Skeletal muscle satellite cell (primary cell): Measurements from ENCODE around the gene RWDD4. TPM values are rescaled to one million over a fixed set of nuclear protein-coding genes. Genes with fewer than 3 reads are reported as not detected.

Experiments
- H3K27me3 ChIP-seq: 2 replicates; pipeline ENCODE4 v1.7.0; 2013; ENCODE audit warnings: low read length; ENCODE audit not compliant: control insufficient read depth, insufficient read depth
- H3K36me3 ChIP-seq: 2 replicates; pipeline ENCODE4 v1.7.0; 2013; ENCODE audit warnings: mild to moderate bottlenecking, control low read depth, low read length; ENCODE audit not compliant: insufficient read depth
- H3K4me1 ChIP-seq: 2 replicates; pipeline ENCODE4 v1.7.0; 2013; ENCODE audit warnings: low read length; ENCODE audit not compliant: control insufficient read depth, insufficient read depth
- H3K4me2 ChIP-seq: 2 replicates; pipeline ENCODE4 v1.7.0; 2013; ENCODE audit warnings: mild to moderate bottlenecking, low read length
- H3K4me3 ChIP-seq: 2 replicates; pipeline ENCODE4 v1.7.0; 2013; ENCODE audit warnings: low read length
- H3K9ac ChIP-seq: 2 replicates; pipeline ENCODE4 v1.7.0; 2013; ENCODE audit warnings: mild to moderate bottlenecking, low read depth, low read length, moderate library complexity
- H3K9me3 ChIP-seq: replicated peaks from 2 replicates; pipeline ENCODE4 v1.7.0; 2013; ENCODE audit warnings: mild to moderate bottlenecking, control low read depth, low read length
- small RNA-seq: library from RNA; depleted of rRNA; stranded (forward); fragments of <200 nt; gene quantifications from one replicate; pipeline ENCODE3, GENCODE V24; 2012

RWDD4 gene

DNA sequence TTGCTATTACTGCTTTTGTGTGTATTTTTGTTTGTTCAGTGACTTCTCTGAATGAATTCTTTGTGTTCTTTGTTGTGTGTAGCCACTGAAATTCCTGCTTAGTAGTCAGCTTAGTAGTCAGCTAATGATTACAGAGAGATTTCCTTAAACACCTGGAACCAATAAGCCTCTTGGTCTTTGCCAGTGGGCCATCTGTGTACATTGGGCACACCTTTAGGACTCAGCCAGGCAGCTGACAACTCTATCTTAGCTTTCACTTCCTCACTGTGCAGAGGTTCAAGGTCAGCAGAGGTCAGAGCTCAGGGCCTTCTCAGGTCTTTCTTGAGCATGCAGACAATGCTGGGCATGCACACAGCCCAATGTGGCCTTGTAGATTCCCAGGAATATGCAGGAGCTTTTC lies 59.3 kb downstream of the RWDD4 start:
- H3K4me2 ChIP-seq, result no peak overlapping the region
- H3K9me3 ChIP-seq, result no peaks in the 10 kb centered on the region
- H3K4me1 ChIP-seq, result no peaks in the 10 kb centered on the region
- H3K36me3 ChIP-seq, result no peaks in the 10 kb centered on the region
- H3K9ac ChIP-seq, result no peak overlapping the region
- H3K27me3 ChIP-seq, result no peaks in the 10 kb centered on the region
- H3K4me3 ChIP-seq, result no peak overlapping the region

DNA sequence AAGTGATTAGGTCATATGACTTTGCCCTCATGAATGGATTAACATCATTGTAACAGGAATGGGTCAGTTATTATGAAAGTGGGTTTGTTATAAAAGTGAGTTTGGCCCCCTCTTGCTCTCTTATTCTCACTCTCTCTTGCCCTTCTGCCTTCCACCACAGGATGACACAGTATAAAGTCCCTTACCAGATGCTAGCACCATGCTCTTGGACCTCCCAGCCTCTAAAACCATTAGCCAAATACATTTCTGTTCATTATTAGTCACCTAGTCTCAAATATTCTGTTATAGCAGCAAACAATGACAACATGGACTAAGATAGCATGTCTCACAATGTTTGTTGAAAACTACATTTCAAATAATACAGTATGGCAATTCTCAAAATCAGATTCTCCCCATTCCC lies 59.7 kb downstream of the RWDD4 start:
- Histone ChIP-seq H3K36me3 (no peaks in the 10 kb centered on the region), H3K4me2 (no peak overlapping the region), H3K9me3 (no peaks in the 10 kb centered on the region), H3K4me1 (no peaks in the 10 kb centered on the region), H3K4me3 (no peak overlapping the region), H3K9ac (no peak overlapping the region), H3K27me3 (no peaks in the 10 kb centered on the region)

GRCh38 chr4:183596067-183596757 lies 62.8 kb downstream of the RWDD4 start:
- Histone ChIP-seq H3K9ac (no peak overlapping the region), H3K4me1 (no peaks in the 10 kb centered on the region), H3K27me3 (no peaks in the 10 kb centered on the region), H3K9me3 (no peaks in the 10 kb centered on the region), H3K4me3 (no peak overlapping the region), H3K4me2 (no peak overlapping the region), H3K36me3 (no peaks in the 10 kb centered on the region)

GRCh38 chr4:183594823-183595222 lies 64.2 kb downstream of the RWDD4 start:
- H3K36me3 ChIP-seq, result no peaks in the 10 kb centered on the region
- H3K9ac ChIP-seq, result no peak overlapping the region
- no peak overlapping the region for H3K4me2 ChIP-seq
- no peaks in the 10 kb centered on the region for H3K4me1 ChIP-seq
- no peaks in the 10 kb centered on the region for H3K27me3 ChIP-seq
- no peaks in the 10 kb centered on the region for H3K9me3 ChIP-seq
- H3K4me3 ChIP-seq, result no peak overlapping the region

DNA sequence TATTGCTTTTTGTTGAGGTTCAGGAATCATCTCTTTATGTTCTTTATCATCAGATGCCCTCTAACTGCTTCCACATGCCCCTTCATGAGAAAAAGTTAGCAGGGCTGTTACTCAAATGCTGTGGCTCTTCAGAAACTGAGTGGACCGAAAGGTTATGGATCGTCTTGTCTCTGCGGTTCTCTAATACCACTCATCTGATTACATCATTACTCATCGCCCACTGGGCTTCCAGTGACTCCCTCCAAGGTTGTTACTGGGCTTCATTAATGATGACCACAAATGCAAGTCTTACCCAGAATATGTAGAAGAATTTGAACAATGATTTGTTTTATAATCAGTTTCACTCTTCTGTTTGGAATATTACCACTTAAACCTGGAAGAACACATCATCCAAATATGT lies 67.7 kb downstream of the RWDD4 start:
- Histone ChIP-seq H3K9ac (no peak overlapping the region), H3K9me3 (no peaks in the 10 kb centered on the region), H3K4me1 (peaks cover 5% of the 10 kb centered on the region), H3K4me2 (no peak overlapping the region), H3K27me3 (no peaks in the 10 kb centered on the region), H3K36me3 (no peaks in the 10 kb centered on the region), H3K4me3 (no peak overlapping the region)

Small RNA genes lying within 50 kb of the gene (small RNA-seq; reads per million reads assigned to genes)
- gene RNU6-1053P (not detected), gene RNU6-335P (not detected), gene RNU6-479P (not detected)
